ENCODE data around the gene DCHS1. TPM values are rescaled to one million over a fixed set of nuclear protein-coding genes. Genes with fewer than 3 reads are reported as not detected.

The DCHS1 gene
- total and polyA plus RNA-seq, 8 donors, result 0.76 to 22.8 (median 13.2) TPM

GRCh38 chr11:6634534-6634933 lies 21.1 kb downstream of the DCHS1 start:
- no peak for TF ChIP-seq POLR2AphosphoS5 (IDR thresholded peaks at IDR 0.05)
- TF ChIP-seq CTCF (IDR thresholded peaks at IDR 0.05), result no peak
- no peak for TF ChIP-seq EP300 (IDR thresholded peaks at IDR 0.05)
- TF ChIP-seq POLR2A (IDR thresholded peaks at IDR 0.05), result no peak
- Histone ChIP-seq H3K27me3 (no peaks in the 10 kb centered on the region), H3K27ac (peak overlapping the region in 3 of 5 donors; percentile 67 to 80 (median 79)), H3K9me3 (no peaks in the 10 kb centered on the region), H3K4me1 (peaks cover 30 to 58% (median 50%) of the 10 kb centered on the region in 4 donors), H3K36me3 (peaks cover 0 to 46% (median 41%) of the 10 kb centered on the region in 4 donors), H3K4me3 (no peak overlapping the region)
- WGBS, 5 donors, result 46 to 69% (median 60%) methylated on average over 1 of the region's 1 CpG
- intact Hi-C loops (cut with DNase I; ENCODE audit: low total_unique reads), result no loop called here
- DNase-seq, result no peak

GRCh38 chr11:6633422-6634408 lies 21.9 kb downstream of the DCHS1 start:
- no peaks in the 10 kb centered on the region for H3K27me3 ChIP-seq
- intact Hi-C loops (cut with DNase I; ENCODE audit: low total_unique reads), result no loop called here
- TF ChIP-seq POLR2A (IDR thresholded peaks at IDR 0.05) (no peak), CTCF (IDR thresholded peaks at IDR 0.05) (no peak), POLR2AphosphoS5 (IDR thresholded peaks at IDR 0.05) (no peak), EP300 (IDR thresholded peaks at IDR 0.05) (no peak)
- no peak for DNase-seq
- H3K4me3 ChIP-seq, result no peak overlapping the region
- WGBS, 5 donors, result 90 to 95% (median 93%) methylated on average over 15 to 16 of the region's 16 CpGs
- H3K4me1 ChIP-seq, result peaks cover 30 to 52% (median 45%) of the 10 kb centered on the region in 4 donors
- H3K27ac ChIP-seq, result no peak overlapping the region
- no peaks in the 10 kb centered on the region for H3K9me3 ChIP-seq
- H3K36me3 ChIP-seq, result peaks cover 0 to 54% (median 49%) of the 10 kb centered on the region in 4 donors

- peaks cover 18 to 39% (median 33%) of the 10 kb centered on the region in 4 donors for H3K4me1 ChIP-seq
- 90 to 94% (median 93%) methylated on average over 16 to 29 of the region's 29 CpGs for WGBS, 5 donors
- H3K4me3 ChIP-seq, result no peak overlapping the region
- peaks cover 0 to 64% (median 57%) of the 10 kb centered on the region in 4 donors for H3K36me3 ChIP-seq
- no peaks in the 10 kb centered on the region for H3K9me3 ChIP-seq
- no peak for DNase-seq
- TF ChIP-seq CTCF (IDR thresholded peaks at IDR 0.05) (no peak), POLR2A (IDR thresholded peaks at IDR 0.05) (no peak), POLR2AphosphoS5 (IDR thresholded peaks at IDR 0.05) (no peak), EP300 (IDR thresholded peaks at IDR 0.05) (no peak)
- no peaks in the 10 kb centered on the region for H3K27me3 ChIP-seq
- intact Hi-C loops (cut with DNase I; ENCODE audit: low total_unique reads), result no loop called here
- no peak overlapping the region for H3K27ac ChIP-seq
These were observed 23.2 kb downstream of the DCHS1 start for GRCh38 chr11:6632116-6633073.

GRCh38 chr11:6631361-6631890 lies 24.2 kb downstream of the DCHS1 start:
- WGBS, 5 donors, result 87 to 100% (median 91%) methylated on average over 11 of the region's 11 CpGs
- TF ChIP-seq POLR2AphosphoS5 (IDR thresholded peaks at IDR 0.05) (no peak), CTCF (IDR thresholded peaks at IDR 0.05) (no peak), EP300 (IDR thresholded peaks at IDR 0.05) (no peak), POLR2A (IDR thresholded peaks at IDR 0.05) (no peak)
- no peak for DNase-seq
- Histone ChIP-seq H3K27me3 (no peaks in the 10 kb centered on the region), H3K4me1 (peaks cover 17 to 29% (median 28%) of the 10 kb centered on the region in 4 donors), H3K4me3 (no peak overlapping the region), H3K9me3 (no peaks in the 10 kb centered on the region), H3K27ac (no peak overlapping the region), H3K36me3 (peaks cover 4 to 73% (median 67%) of the 10 kb centered on the region in 4 donors)
- intact Hi-C loops (cut with DNase I; ENCODE audit: low total_unique reads), result no loop called here
